Neural cell (in vitro differentiated cells): Measurements from ENCODE around the gene HUS1B. TPM values are rescaled to one million over a fixed set of nuclear protein-coding genes. Genes with fewer than 3 reads are reported as not detected.

Experiments used
- H2AFZ ChIP-seq: fragments of 200-600, 300-800 bp; sonication (generic), shearing (Covaris generic); 2 replicates; pipeline ENCODE4 v1.6.0; 2014; ENCODE audit warnings: low read depth, mild to moderate bottlenecking, antibody characterized with exemption, low read length, moderate library complexity
- H3F3A ChIP-seq: fragments of 200-600 bp; shearing (Covaris generic); 2 replicates; pipeline ENCODE4 v1.6.1; 2016; ENCODE audit warnings: mild to moderate bottlenecking, moderate library complexity, mixed read lengths, antibody characterized with exemption, low read length; ENCODE audit not compliant: insufficient read depth, poor library complexity, severe bottlenecking
- H3K27ac ChIP-seq: fragments of 200-600, 300-800 bp; sonication (generic), shearing (Covaris generic); 2 replicates; pipeline ENCODE4 v1.5.1; 2014; ENCODE audit warnings: mild to moderate bottlenecking, low read length, moderate library complexity
- H3K27me3 ChIP-seq: fragments of 300-800, 200-600 bp; sonication (generic), shearing (Covaris generic); 2 replicates; pipeline ENCODE4 v1.6.0; 2014; ENCODE audit warnings: mild to moderate bottlenecking, low read depth, low read length, moderate library complexity; ENCODE audit not compliant: insufficient read depth
- H3K36me3 ChIP-seq: fragments of 300-800, 200-600 bp; sonication (generic), shearing (Covaris generic); 2 replicates; pipeline ENCODE4 v1.5.1; 2014; ENCODE audit warnings: mild to moderate bottlenecking, antibody characterized with exemption, low read length, moderate library complexity; ENCODE audit not compliant: insufficient read depth
- H3K4me2 ChIP-seq: fragments of 300-800, 200-600 bp; sonication (generic), shearing (Covaris generic); 2 replicates; pipeline ENCODE4 v1.6.0; 2014; ENCODE audit warnings: mild to moderate bottlenecking, low read length
- H3K4me3 ChIP-seq: fragments of 300-800, 200-600 bp; sonication (generic), shearing (Covaris generic); 2 replicates; pipeline ENCODE4 v1.5.1; 2014; ENCODE audit warnings: mild to moderate bottlenecking, low read length, moderate library complexity
- H3K79me2 ChIP-seq: fragments of 200-600 bp; shearing (Covaris generic); replicated peaks from 2 replicates; pipeline ENCODE4 v1.6.0; 2014; ENCODE audit warnings: mild to moderate bottlenecking, low read length, moderate library complexity; ENCODE audit not compliant: insufficient read depth
- H3K9ac ChIP-seq: fragments of 300-800, 200-600 bp; sonication (generic), shearing (Covaris generic); 2 replicates; pipeline ENCODE4 v1.6.1; 2016; ENCODE audit warnings: mild to moderate bottlenecking, low read length, mixed read lengths
- H3K9me2 ChIP-seq: fragments of 200-600 bp; shearing (Covaris generic); 2 replicates; pipeline ENCODE4 v1.6.1; 2016; ENCODE audit warnings: mild to moderate bottlenecking, low read length, mixed read lengths; ENCODE audit not compliant: insufficient read depth
- H3K9me3 ChIP-seq: fragments of 200-600, 300-800 bp; sonication (generic), shearing (Covaris generic); 2 replicates; pipeline ENCODE4 v1.6.1; 2016; ENCODE audit warnings: mild to moderate bottlenecking, mixed run types, low read length, moderate library complexity, mixed read lengths
- H4K20me1 ChIP-seq: fragments of 200-600 bp; shearing (Covaris generic); 2 replicates; pipeline ENCODE4 v1.6.1; 2016; ENCODE audit warnings: mild to moderate bottlenecking, mixed run types; ENCODE audit not compliant: insufficient read depth
- EP300 ChIP-seq: fragments of 450-650 bp; conservative IDR thresholded peaks from 2 replicates; pipeline ENCODE4 v1.6.1; 2014; ENCODE audit warnings: antibody characterized with exemption, mild to moderate bottlenecking, moderate library complexity; ENCODE audit not compliant: poor library complexity, severe bottlenecking
- EZH2 ChIP-seq: fragments of 200-600, 300-800 bp; shearing (Covaris generic), sonication (generic); IDR thresholded peaks from 2 replicates; pipeline ENCODE4 v1.6.1; 2014; ENCODE audit warnings: antibody characterized with exemption, low read length, borderline replicate concordance, mild to moderate bottlenecking; ENCODE audit not compliant: insufficient read depth, poor library complexity, severe bottlenecking
- MXI1 ChIP-seq: fragments of 450-650 bp; conservative IDR thresholded peaks from 2 replicates; pipeline ENCODE4 v1.6.1; 2014; ENCODE audit warnings: antibody characterized with exemption, mild to moderate bottlenecking; ENCODE audit not compliant: poor library complexity, severe bottlenecking
- POLR2AphosphoS5 ChIP-seq: IDR thresholded peaks from 2 replicates; pipeline ENCODE4 v1.6.1; 2012
- RAD21 ChIP-seq: fragments of 450-650 bp; conservative IDR thresholded peaks from 2 replicates; pipeline ENCODE4 v1.6.1; 2014; ENCODE audit warnings: antibody characterized with exemption, mild to moderate bottlenecking, moderate library complexity
- REST ChIP-seq: IDR thresholded peaks from 2 replicates; pipeline ENCODE4 v1.6.1; 2012; ENCODE audit warnings: borderline replicate concordance
- SMC3 ChIP-seq: fragments of 450-650 bp; conservative IDR thresholded peaks from 2 replicates; pipeline ENCODE4 v1.6.1; 2014; ENCODE audit warnings: antibody characterized with exemption, mild to moderate bottlenecking, moderate library complexity; ENCODE audit not compliant: poor library complexity
- TAF1 ChIP-seq: IDR thresholded peaks from 2 replicates; pipeline ENCODE4 v1.6.1; 2012; ENCODE audit warnings: low read depth
- polyA plus RNA-seq: library from polyadenylated mRNA; depleted of rRNA; stranded (reverse); fragments of >200 nt; gene quantifications from 2 replicates; pipeline ENCODE4 v1.2.3, GENCODE V29; 2014
- TF ChIP-seq, protein P1 (sequence below): fragments of 450-650 bp; IDR thresholded peaks from 2 replicates; pipeline ENCODE4 v1.5.1; 2014; ENCODE audit warnings: antibody characterized with exemption, mild to moderate bottlenecking, moderate library complexity; ENCODE audit not compliant: poor library complexity, severe bottlenecking

Gene HUS1B
- polyA plus RNA-seq, 1 donor from 2014 or later = 0.52 TPM

GRCh38 chr6:659716-660581, 3.0 kb upstream of the HUS1B start:
- Histone ChIP-seq H3K4me3 (no peak overlapping the region), H3K4me2 (no peak overlapping the region), H3F3A (no peaks in the 10 kb centered on the region), H3K9ac (no peak overlapping the region), H4K20me1 (no peaks in the 10 kb centered on the region), H3K27me3 (no peaks in the 10 kb centered on the region), H2AFZ (no peak overlapping the region), H3K9me3 (peaks cover 4% of the 10 kb centered on the region), H3K79me2 (peaks cover 6% of the 10 kb centered on the region), H3K9me2 (no peaks in the 10 kb centered on the region), H3K27ac (no peak overlapping the region), H3K36me3 (peaks cover 5% of the 10 kb centered on the region)
- TF ChIP-seq REST = no peak
- no peak for TF ChIP-seq SMC3
- TF ChIP-seq POLR2AphosphoS5 = no peak
- TF ChIP-seq EP300 = no peak
- TF ChIP-seq, protein P1, sequence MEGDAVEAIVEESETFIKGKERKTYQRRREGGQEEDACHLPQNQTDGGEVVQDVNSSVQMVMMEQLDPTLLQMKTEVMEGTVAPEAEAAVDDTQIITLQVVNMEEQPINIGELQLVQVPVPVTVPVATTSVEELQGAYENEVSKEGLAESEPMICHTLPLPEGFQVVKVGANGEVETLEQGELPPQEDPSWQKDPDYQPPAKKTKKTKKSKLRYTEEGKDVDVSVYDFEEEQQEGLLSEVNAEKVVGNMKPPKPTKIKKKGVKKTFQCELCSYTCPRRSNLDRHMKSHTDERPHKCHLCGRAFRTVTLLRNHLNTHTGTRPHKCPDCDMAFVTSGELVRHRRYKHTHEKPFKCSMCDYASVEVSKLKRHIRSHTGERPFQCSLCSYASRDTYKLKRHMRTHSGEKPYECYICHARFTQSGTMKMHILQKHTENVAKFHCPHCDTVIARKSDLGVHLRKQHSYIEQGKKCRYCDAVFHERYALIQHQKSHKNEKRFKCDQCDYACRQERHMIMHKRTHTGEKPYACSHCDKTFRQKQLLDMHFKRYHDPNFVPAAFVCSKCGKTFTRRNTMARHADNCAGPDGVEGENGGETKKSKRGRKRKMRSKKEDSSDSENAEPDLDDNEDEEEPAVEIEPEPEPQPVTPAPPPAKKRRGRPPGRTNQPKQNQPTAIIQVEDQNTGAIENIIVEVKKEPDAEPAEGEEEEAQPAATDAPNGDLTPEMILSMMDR = no peak
- no peak for TF ChIP-seq RAD21
- TF ChIP-seq TAF1 = no peak
- TF ChIP-seq EZH2 = no peak
- TF ChIP-seq MXI1 = no peak

GRCh38 chr6:658244-658643, 1.3 kb upstream of the HUS1B start:
- H3K9me2 ChIP-seq = no peaks in the 10 kb centered on the region
- no peak overlapping the region for H2AFZ ChIP-seq
- H3K4me2 ChIP-seq = no peak overlapping the region

More at GRCh38 chr6:658244-658643, 1.3 kb upstream of the HUS1B start:
- H3K27me3 ChIP-seq = no peaks in the 10 kb centered on the region
- H3K9me3 ChIP-seq = peaks cover 4% of the 10 kb centered on the region
- no peaks in the 10 kb centered on the region for H4K20me1 ChIP-seq
- H3K36me3 ChIP-seq = peaks cover 5% of the 10 kb centered on the region
- H3F3A ChIP-seq = no peaks in the 10 kb centered on the region
- H3K79me2 ChIP-seq = peaks cover 6% of the 10 kb centered on the region
- no peak overlapping the region for H3K4me3 ChIP-seq
- no peak overlapping the region for H3K27ac ChIP-seq
- TF ChIP-seq POLR2AphosphoS5 (no peak), EZH2 (no peak), SMC3 (no peak), MXI1 (no peak), EP300 (no peak), TAF1 (no peak), REST (no peak), RAD21 (no peak)
- TF ChIP-seq, protein P1 = no peak
- no peak overlapping the region for H3K9ac ChIP-seq
